HEK293 (cell line): Measurements from ENCODE around the gene FOXF1.

Source experiments
- FEZF1 ChIP-seq: fragments of 450-650 bp; formaldehyde crosslinking; IDR thresholded peaks from 2 replicates; pipeline ENCODE4 v1.5.1; 2016; ENCODE audit warnings: missing biosample characterization, missing genetic modification characterization
- OVOL3 ChIP-seq: fragments of 450-650 bp; formaldehyde crosslinking; IDR thresholded peaks from 2 replicates; pipeline ENCODE4 v1.5.1; 2016; ENCODE audit warnings: missing biosample characterization, missing genetic modification characterization
- YY1 ChIP-seq: fragments of 450-650 bp; formaldehyde crosslinking; IDR thresholded peaks from 2 replicates; pipeline ENCODE4 v1.5.1; 2018; ENCODE audit warnings: missing biosample characterization, missing genetic modification characterization
- ZFP41 ChIP-seq: fragments of 450-650 bp; formaldehyde crosslinking; IDR thresholded peaks from 2 replicates; pipeline ENCODE4 v1.5.1; 2016; ENCODE audit warnings: missing biosample characterization, missing genetic modification characterization, borderline replicate concordance
- ZNF138 ChIP-seq: fragments of 450-650 bp; formaldehyde crosslinking; IDR thresholded peaks from 2 replicates; pipeline ENCODE4 v1.5.1; 2016; ENCODE audit warnings: missing biosample characterization, missing genetic modification characterization, borderline replicate concordance
- ZNF324 ChIP-seq: fragments of 450-650 bp; formaldehyde crosslinking; IDR thresholded peaks from 2 replicates; pipeline ENCODE4 v1.5.1; 2016; ENCODE audit warnings: missing biosample characterization, missing genetic modification characterization
- ZNF530 ChIP-seq: fragments of 450-650 bp; formaldehyde crosslinking; IDR thresholded peaks from 2 replicates; pipeline ENCODE4 v1.5.1; 2016; ENCODE audit warnings: low read depth, missing biosample characterization, missing genetic modification characterization
- ZNF707 ChIP-seq: fragments of 450-650 bp; formaldehyde crosslinking; IDR thresholded peaks from 2 replicates; pipeline ENCODE4 v1.5.1; 2016; ENCODE audit warnings: missing biosample characterization, missing genetic modification characterization
- ZNF785 ChIP-seq: fragments of 450-650 bp; formaldehyde crosslinking; IDR thresholded peaks from 2 replicates; pipeline ENCODE4 v1.5.1; 2016; ENCODE audit warnings: missing biosample characterization, missing genetic modification characterization
- TF ChIP-seq, protein P1 (sequence below): fragments of 450-650 bp; formaldehyde crosslinking; IDR thresholded peaks from 2 replicates; pipeline ENCODE4 v1.5.1; 2016; ENCODE audit warnings: missing biosample characterization, missing genetic modification characterization
- TF ChIP-seq, protein P2 (sequence below): fragments of 450-650 bp; formaldehyde crosslinking; conservative IDR thresholded peaks from 2 replicates; pipeline ENCODE4 v1.5.1; 2016; ENCODE audit warnings: low read depth, missing biosample characterization, missing genetic modification characterization
- TF ChIP-seq, protein P3 (sequence below): fragments of 450-650 bp; formaldehyde crosslinking; IDR thresholded peaks from 2 replicates; pipeline ENCODE4 v1.5.1; 2016; ENCODE audit warnings: missing biosample characterization, missing genetic modification characterization
- TF ChIP-seq, protein P4 (sequence below): fragments of 450-650 bp; formaldehyde crosslinking; optimal IDR thresholded peaks from 2 replicates; pipeline ENCODE3; 2016; ENCODE audit warnings: missing biosample characterization, mild to moderate bottlenecking, missing genetic modification characterization
- TF ChIP-seq, protein P5 (sequence below): sonication (generic); formaldehyde crosslinking; IDR thresholded peaks from 2 replicates; pipeline ENCODE4 v1.8.1; 2022; ENCODE audit warnings: mild to moderate bottlenecking, moderate library complexity, missing genetic modification reagents

DNA sequence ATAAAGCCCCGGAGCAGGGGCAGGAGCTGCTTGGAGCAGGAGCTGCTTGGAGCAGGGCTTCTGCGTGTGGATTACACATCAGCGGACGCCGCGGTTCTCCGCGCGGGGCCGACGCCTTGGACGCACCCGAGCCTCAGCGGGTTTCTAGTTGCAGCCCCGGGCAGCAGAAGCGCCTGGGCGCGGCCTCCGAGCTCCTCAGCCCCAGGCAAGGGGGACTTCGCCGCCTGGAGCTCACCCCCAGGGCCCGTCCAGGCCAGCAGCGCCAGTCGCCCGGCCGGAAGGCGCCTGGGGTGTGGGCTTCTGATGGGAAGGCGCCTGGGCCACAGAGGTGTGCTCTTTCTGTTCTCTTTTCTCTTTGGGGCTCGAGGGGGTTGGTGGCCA, 6.3 kb downstream of the FOXF1 start:
- TF ChIP-seq, protein P1, sequence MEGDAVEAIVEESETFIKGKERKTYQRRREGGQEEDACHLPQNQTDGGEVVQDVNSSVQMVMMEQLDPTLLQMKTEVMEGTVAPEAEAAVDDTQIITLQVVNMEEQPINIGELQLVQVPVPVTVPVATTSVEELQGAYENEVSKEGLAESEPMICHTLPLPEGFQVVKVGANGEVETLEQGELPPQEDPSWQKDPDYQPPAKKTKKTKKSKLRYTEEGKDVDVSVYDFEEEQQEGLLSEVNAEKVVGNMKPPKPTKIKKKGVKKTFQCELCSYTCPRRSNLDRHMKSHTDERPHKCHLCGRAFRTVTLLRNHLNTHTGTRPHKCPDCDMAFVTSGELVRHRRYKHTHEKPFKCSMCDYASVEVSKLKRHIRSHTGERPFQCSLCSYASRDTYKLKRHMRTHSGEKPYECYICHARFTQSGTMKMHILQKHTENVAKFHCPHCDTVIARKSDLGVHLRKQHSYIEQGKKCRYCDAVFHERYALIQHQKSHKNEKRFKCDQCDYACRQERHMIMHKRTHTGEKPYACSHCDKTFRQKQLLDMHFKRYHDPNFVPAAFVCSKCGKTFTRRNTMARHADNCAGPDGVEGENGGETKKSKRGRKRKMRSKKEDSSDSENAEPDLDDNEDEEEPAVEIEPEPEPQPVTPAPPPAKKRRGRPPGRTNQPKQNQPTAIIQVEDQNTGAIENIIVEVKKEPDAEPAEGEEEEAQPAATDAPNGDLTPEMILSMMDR (tag by site-specific recombination), result no peak
- TF ChIP-seq, protein P2, sequence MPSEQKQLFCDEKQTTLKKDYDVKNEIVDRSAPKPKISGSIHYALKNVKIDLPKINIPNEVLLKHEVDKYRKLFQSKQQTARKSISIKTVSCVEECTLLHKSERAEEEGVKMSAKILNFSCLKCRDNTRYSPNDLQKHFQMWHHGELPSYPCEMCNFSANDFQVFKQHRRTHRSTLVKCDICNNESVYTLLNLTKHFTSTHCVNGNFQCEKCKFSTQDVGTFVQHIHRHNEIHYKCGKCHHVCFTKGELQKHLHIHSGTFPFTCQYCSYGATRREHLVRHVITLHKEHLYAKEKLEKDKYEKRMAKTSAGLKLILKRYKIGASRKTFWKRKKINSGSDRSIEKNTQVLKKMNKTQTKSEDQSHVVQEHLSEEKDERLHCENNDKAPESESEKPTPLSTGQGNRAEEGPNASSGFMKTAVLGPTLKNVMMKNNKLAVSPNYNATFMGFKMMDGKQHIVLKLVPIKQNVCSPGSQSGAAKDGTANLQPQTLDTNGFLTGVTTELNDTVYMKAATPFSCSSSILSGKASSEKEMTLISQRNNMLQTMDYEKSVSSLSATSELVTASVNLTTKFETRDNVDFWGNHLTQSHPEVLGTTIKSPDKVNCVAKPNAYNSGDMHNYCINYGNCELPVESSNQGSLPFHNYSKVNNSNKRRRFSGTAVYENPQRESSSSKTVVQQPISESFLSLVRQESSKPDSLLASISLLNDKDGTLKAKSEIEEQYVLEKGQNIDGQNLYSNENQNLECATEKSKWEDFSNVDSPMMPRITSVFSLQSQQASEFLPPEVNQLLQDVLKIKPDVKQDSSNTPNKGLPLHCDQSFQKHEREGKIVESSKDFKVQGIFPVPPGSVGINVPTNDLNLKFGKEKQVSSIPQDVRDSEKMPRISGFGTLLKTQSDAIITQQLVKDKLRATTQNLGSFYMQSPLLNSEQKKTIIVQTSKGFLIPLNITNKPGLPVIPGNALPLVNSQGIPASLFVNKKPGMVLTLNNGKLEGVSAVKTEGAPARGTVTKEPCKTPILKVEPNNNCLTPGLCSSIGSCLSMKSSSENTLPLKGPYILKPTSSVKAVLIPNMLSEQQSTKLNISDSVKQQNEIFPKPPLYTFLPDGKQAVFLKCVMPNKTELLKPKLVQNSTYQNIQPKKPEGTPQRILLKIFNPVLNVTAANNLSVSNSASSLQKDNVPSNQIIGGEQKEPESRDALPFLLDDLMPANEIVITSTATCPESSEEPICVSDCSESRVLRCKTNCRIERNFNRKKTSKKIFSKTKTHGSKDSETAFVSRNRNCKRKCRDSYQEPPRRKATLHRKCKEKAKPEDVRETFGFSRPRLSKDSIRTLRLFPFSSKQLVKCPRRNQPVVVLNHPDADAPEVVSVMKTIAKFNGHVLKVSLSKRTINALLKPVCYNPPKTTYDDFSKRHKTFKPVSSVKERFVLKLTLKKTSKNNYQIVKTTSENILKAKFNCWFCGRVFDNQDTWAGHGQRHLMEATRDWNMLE (tag by site-specific recombination), result no peak
- TF ChIP-seq, protein P3, sequence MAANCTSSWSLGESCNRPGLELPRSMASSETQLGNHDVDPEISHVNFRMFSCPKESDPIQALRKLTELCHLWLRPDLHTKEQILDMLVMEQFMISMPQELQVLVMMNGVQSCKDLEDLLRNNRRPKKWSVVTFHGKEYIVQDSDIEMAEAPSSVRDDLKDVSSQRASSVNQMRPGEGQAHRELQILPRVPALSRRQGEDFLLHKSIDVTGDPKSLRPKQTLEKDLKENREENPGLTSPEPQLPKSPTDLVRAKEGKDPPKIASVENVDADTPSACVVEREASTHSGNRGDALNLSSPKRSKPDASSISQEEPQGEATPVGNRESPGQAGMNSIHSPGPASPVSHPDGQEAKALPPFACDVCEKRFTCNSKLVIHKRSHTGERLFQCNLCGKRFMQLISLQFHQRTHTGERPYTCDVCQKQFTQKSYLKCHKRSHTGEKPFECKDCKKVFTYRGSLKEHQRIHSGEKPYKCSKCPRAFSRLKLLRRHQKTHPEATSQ (tag by site-specific recombination), result no peak
- TF ChIP-seq ZFP41, result no peak
- no peak for TF ChIP-seq ZNF324 (tag by site-specific recombination)
- TF ChIP-seq ZNF530 (tag by site-specific recombination), result no peak
- TF ChIP-seq OVOL3 (tag by site-specific recombination), result no peak
- TF ChIP-seq ZNF138 (tag by site-specific recombination), result no peak
- TF ChIP-seq ZNF785, result no peak
- TF ChIP-seq, protein P4, sequence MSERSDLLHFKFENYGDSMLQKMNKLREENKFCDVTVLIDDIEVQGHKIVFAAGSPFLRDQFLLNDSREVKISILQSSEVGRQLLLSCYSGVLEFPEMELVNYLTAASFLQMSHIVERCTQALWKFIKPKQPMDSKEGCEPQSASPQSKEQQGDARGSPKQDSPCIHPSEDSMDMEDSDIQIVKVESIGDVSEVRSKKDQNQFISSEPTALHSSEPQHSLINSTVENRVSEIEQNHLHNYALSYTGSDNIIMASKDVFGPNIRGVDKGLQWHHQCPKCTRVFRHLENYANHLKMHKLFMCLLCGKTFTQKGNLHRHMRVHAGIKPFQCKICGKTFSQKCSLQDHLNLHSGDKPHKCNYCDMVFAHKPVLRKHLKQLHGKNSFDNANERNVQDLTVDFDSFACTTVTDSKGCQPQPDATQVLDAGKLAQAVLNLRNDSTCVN, result no peak
- TF ChIP-seq ZNF707 (tag by site-specific recombination), result no peak
- no peak for TF ChIP-seq FEZF1 (tag by site-specific recombination)
- TF ChIP-seq, protein P5, sequence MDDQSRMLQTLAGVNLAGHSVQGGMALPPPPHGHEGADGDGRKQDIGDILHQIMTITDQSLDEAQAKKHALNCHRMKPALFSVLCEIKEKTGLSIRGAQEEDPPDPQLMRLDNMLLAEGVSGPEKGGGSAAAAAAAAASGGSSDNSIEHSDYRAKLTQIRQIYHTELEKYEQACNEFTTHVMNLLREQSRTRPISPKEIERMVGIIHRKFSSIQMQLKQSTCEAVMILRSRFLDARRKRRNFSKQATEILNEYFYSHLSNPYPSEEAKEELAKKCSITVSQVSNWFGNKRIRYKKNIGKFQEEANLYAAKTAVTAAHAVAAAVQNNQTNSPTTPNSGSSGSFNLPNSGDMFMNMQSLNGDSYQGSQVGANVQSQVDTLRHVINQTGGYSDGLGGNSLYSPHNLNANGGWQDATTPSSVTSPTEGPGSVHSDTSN (CRISPR knock-in tag), result no peak
- no peak for TF ChIP-seq YY1 (tag by site-specific recombination)
